ENCODE measurements around the gene PTPRR.

Gene PTPRR

GRCh38 chr12:70840656-70841350, 79.7 kb downstream of the PTPRR start:
- H3K9me3 ChIP-seq (ENCODE audit: control insufficient read depth, low read length), result no peaks in the 10 kb centered on the region
- H3K4me1 ChIP-seq (ENCODE audit: control insufficient read depth, insufficient read depth, low read length, poor library complexity, severe bottlenecking), result no peaks in the 10 kb centered on the region
- no peaks in the 10 kb centered on the region for H3K36me3 ChIP-seq (ENCODE audit: control insufficient read depth, insufficient read depth, low read length)
- no peak overlapping the region for H3K4me3 ChIP-seq (ENCODE audit: extremely low read depth, insufficient read depth, low read length, poor library complexity, severe bottlenecking)
- H3K27ac ChIP-seq (ENCODE audit: low read depth, low read length, severe bottlenecking), result no peak overlapping the region
- WGBS, 2 experiments (ENCODE audit: insufficient coverage in 2 of 2), result no CpG with 5 or more reads among the region's 4 CpGs

- Histone ChIP-seq H3K4me3 (ENCODE audit: extremely low read depth, insufficient read depth, low read length, poor library complexity, severe bottlenecking) (no peak overlapping the region), H3K27ac (ENCODE audit: low read depth, low read length, severe bottlenecking) (no peak overlapping the region), H3K36me3 (ENCODE audit: control insufficient read depth, insufficient read depth, low read length) (no peaks in the 10 kb centered on the region), H3K9me3 (ENCODE audit: control insufficient read depth, low read length) (no peaks in the 10 kb centered on the region), H3K4me1 (ENCODE audit: control insufficient read depth, insufficient read depth, low read length, poor library complexity, severe bottlenecking) (no peaks in the 10 kb centered on the region)
- 40 to 50% methylated on average over 1 of the region's 3 CpGs for WGBS, 2 experiments (ENCODE audit: insufficient coverage in 2 of 2)
Observed at GRCh38 chr12:70839544-70839943, 81.0 kb downstream of the PTPRR start.

GRCh38 chr12:70838127-70838526, 82.4 kb downstream of the PTPRR start:
- Histone ChIP-seq H3K4me3 (ENCODE audit: extremely low read depth, insufficient read depth, low read length, poor library complexity, severe bottlenecking) (no peak overlapping the region), H3K27ac (ENCODE audit: low read depth, low read length, severe bottlenecking) (no peak overlapping the region), H3K4me1 (ENCODE audit: control insufficient read depth, insufficient read depth, low read length, poor library complexity, severe bottlenecking) (no peaks in the 10 kb centered on the region), H3K36me3 (ENCODE audit: control insufficient read depth, insufficient read depth, low read length) (no peaks in the 10 kb centered on the region), H3K9me3 (ENCODE audit: control insufficient read depth, low read length) (no peaks in the 10 kb centered on the region)
- WGBS, 2 experiments (ENCODE audit: insufficient coverage in 2 of 2), result no CpG with 5 or more reads among the region's 2 CpGs

- H3K4me1 ChIP-seq (ENCODE audit: control insufficient read depth, insufficient read depth, low read length, poor library complexity, severe bottlenecking), result no peaks in the 10 kb centered on the region
- H3K9me3 ChIP-seq (ENCODE audit: control insufficient read depth, low read length), result no peaks in the 10 kb centered on the region
- no peak overlapping the region for H3K27ac ChIP-seq (ENCODE audit: low read depth, low read length, severe bottlenecking)
- no peak overlapping the region for H3K4me3 ChIP-seq (ENCODE audit: extremely low read depth, insufficient read depth, low read length, poor library complexity, severe bottlenecking)
- H3K36me3 ChIP-seq (ENCODE audit: control insufficient read depth, insufficient read depth, low read length), result no peaks in the 10 kb centered on the region
Observed at GRCh38 chr12:70837026-70837425, 83.5 kb downstream of the PTPRR start.

GRCh38 chr12:70835948-70836347, 84.6 kb downstream of the PTPRR start:
- Histone ChIP-seq H3K4me3 (ENCODE audit: extremely low read depth, insufficient read depth, low read length, poor library complexity, severe bottlenecking) (no peak overlapping the region), H3K9me3 (ENCODE audit: control insufficient read depth, low read length) (no peaks in the 10 kb centered on the region), H3K36me3 (ENCODE audit: control insufficient read depth, insufficient read depth, low read length) (no peaks in the 10 kb centered on the region), H3K4me1 (ENCODE audit: control insufficient read depth, insufficient read depth, low read length, poor library complexity, severe bottlenecking) (no peaks in the 10 kb centered on the region), H3K27ac (ENCODE audit: low read depth, low read length, severe bottlenecking) (no peak overlapping the region)
- WGBS, 2 experiments (ENCODE audit: insufficient coverage in 2 of 2), result 100% methylated on average over 2 of the region's 2 CpGs; no CpG with 5 or more reads in 1 of the 2 experiments

GRCh38 chr12:70831543-70831942, 89.0 kb downstream of the PTPRR start:
- no peaks in the 10 kb centered on the region for H3K9me3 ChIP-seq (ENCODE audit: control insufficient read depth, low read length)
- no peaks in the 10 kb centered on the region for H3K4me1 ChIP-seq (ENCODE audit: control insufficient read depth, insufficient read depth, low read length, poor library complexity, severe bottlenecking)
- no peak overlapping the region for H3K27ac ChIP-seq (ENCODE audit: low read depth, low read length, severe bottlenecking)
- H3K36me3 ChIP-seq (ENCODE audit: control insufficient read depth, insufficient read depth, low read length), result no peaks in the 10 kb centered on the region
- WGBS, 2 experiments (ENCODE audit: insufficient coverage in 2 of 2), result 68 to 69% methylated on average over 2 of the region's 2 CpGs
- no peak overlapping the region for H3K4me3 ChIP-seq (ENCODE audit: extremely low read depth, insufficient read depth, low read length, poor library complexity, severe bottlenecking)

- Histone ChIP-seq H3K4me1 (ENCODE audit: control insufficient read depth, insufficient read depth, low read length, poor library complexity, severe bottlenecking) (no peaks in the 10 kb centered on the region), H3K4me3 (ENCODE audit: extremely low read depth, insufficient read depth, low read length, poor library complexity, severe bottlenecking) (no peak overlapping the region), H3K27ac (ENCODE audit: low read depth, low read length, severe bottlenecking) (no peak overlapping the region), H3K36me3 (ENCODE audit: control insufficient read depth, insufficient read depth, low read length) (no peaks in the 10 kb centered on the region), H3K9me3 (ENCODE audit: control insufficient read depth, low read length) (no peaks in the 10 kb centered on the region)
- 100% methylated on average over 1 to 2 of the region's 4 CpGs for WGBS, 2 experiments (ENCODE audit: insufficient coverage in 2 of 2)
Observed at GRCh38 chr12:70830221-70831061, 90.1 kb downstream of the PTPRR start.

- Histone ChIP-seq H3K4me3 (ENCODE audit: extremely low read depth, insufficient read depth, low read length, poor library complexity, severe bottlenecking) (no peak overlapping the region), H3K9me3 (ENCODE audit: control insufficient read depth, low read length) (no peaks in the 10 kb centered on the region)
Observed at GRCh38 chr12:70829070-70829469, 91.5 kb downstream of the PTPRR start.

GRCh38 chr12:70828351-70828750, 92.2 kb downstream of the PTPRR start:
- WGBS, 2 experiments (ENCODE audit: insufficient coverage in 2 of 2), result no CpG with 5 or more reads among the region's 2 CpGs
- Histone ChIP-seq H3K4me1 (ENCODE audit: control insufficient read depth, insufficient read depth, low read length, poor library complexity, severe bottlenecking) (no peaks in the 10 kb centered on the region), H3K27ac (ENCODE audit: low read depth, low read length, severe bottlenecking) (no peak overlapping the region), H3K4me3 (ENCODE audit: extremely low read depth, insufficient read depth, low read length, poor library complexity, severe bottlenecking) (no peak overlapping the region), H3K36me3 (ENCODE audit: control insufficient read depth, insufficient read depth, low read length) (no peaks in the 10 kb centered on the region), H3K9me3 (ENCODE audit: control insufficient read depth, low read length) (no peaks in the 10 kb centered on the region)

More at GRCh38 chr12:70829070-70829469, 91.5 kb downstream of the PTPRR start:
- Histone ChIP-seq H3K4me1 (ENCODE audit: control insufficient read depth, insufficient read depth, low read length, poor library complexity, severe bottlenecking) (no peaks in the 10 kb centered on the region), H3K27ac (ENCODE audit: low read depth, low read length, severe bottlenecking) (no peak overlapping the region), H3K36me3 (ENCODE audit: control insufficient read depth, insufficient read depth, low read length) (no peaks in the 10 kb centered on the region)
- WGBS, 2 experiments (ENCODE audit: insufficient coverage in 2 of 2), result 100% methylated on average over 1 of the region's 1 CpG

GRCh38 chr12:70826156-70826555, 94.4 kb downstream of the PTPRR start:
- H3K9me3 ChIP-seq (ENCODE audit: control insufficient read depth, low read length), result no peaks in the 10 kb centered on the region
- H3K36me3 ChIP-seq (ENCODE audit: control insufficient read depth, insufficient read depth, low read length), result no peaks in the 10 kb centered on the region
- WGBS, 2 experiments (ENCODE audit: insufficient coverage in 2 of 2), result 39% methylated on average over 2 of the region's 3 CpGs; no CpG with 5 or more reads in 1 of the 2 experiments
- H3K4me1 ChIP-seq (ENCODE audit: control insufficient read depth, insufficient read depth, low read length, poor library complexity, severe bottlenecking), result no peaks in the 10 kb centered on the region
- no peak overlapping the region for H3K4me3 ChIP-seq (ENCODE audit: extremely low read depth, insufficient read depth, low read length, poor library complexity, severe bottlenecking)
- H3K27ac ChIP-seq (ENCODE audit: low read depth, low read length, severe bottlenecking), result no peak overlapping the region

GRCh38 chr12:70824511-70824910, 96.0 kb downstream of the PTPRR start:
- no peak overlapping the region for H3K4me3 ChIP-seq (ENCODE audit: extremely low read depth, insufficient read depth, low read length, poor library complexity, severe bottlenecking)
- no peak overlapping the region for H3K27ac ChIP-seq (ENCODE audit: low read depth, low read length, severe bottlenecking)
- H3K36me3 ChIP-seq (ENCODE audit: control insufficient read depth, insufficient read depth, low read length), result no peaks in the 10 kb centered on the region
- no peaks in the 10 kb centered on the region for H3K4me1 ChIP-seq (ENCODE audit: control insufficient read depth, insufficient read depth, low read length, poor library complexity, severe bottlenecking)
- WGBS, 2 experiments (ENCODE audit: insufficient coverage in 2 of 2), result 71% methylated on average over 1 of the region's 4 CpGs; no CpG with 5 or more reads in 1 of the 2 experiments
- H3K9me3 ChIP-seq (ENCODE audit: control insufficient read depth, low read length), result no peaks in the 10 kb centered on the region

Measured in mesodermal cell (in vitro differentiated cells).